ENCODE data around the gene MAP4K4.
A peak's percentile ranks its signal among the peaks of the same experiment; 100 is the strongest.

Gene MAP4K4

DNA sequence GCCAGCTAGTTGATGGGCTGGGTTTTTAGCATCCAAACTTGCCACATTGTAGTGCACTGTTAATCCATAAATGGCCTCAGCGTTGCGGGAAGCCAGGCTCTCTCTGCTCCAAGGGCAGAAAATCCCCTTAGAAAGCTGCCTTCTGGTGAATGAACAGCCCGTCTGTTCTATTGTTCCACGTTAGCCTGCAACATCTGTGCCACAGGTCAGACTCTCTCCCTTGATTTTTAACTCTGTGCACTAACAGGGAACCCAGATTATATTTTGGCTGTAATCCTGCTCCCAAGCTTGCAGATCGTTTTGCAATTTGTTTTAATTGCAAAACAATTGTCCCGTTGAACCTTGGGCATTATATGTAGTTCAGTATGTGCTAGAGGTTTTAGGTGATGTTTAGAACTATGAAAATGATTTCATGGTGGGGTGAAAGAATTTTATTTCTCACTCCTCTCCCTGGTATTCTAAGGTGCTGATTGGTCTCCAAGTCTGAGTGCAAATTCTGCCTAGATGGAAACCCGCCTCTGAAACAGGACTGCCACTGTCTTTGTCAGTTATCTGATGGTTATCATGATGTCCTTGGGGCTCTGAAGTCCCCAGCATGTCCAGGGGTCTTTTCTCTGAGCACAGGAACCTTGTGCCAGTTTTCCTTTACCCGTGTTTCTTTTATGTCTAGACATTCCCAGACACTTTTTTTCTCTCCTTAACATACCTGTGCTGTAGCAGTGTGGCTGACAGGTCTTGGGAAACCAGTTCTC lies 106.6 kb downstream of the MAP4K4 start:
- Histone ChIP-seq H3K4me3 (no peak overlapping the region), H3K27ac (peak overlapping the region in 1 of 21 experiments; percentile 70)

DNA sequence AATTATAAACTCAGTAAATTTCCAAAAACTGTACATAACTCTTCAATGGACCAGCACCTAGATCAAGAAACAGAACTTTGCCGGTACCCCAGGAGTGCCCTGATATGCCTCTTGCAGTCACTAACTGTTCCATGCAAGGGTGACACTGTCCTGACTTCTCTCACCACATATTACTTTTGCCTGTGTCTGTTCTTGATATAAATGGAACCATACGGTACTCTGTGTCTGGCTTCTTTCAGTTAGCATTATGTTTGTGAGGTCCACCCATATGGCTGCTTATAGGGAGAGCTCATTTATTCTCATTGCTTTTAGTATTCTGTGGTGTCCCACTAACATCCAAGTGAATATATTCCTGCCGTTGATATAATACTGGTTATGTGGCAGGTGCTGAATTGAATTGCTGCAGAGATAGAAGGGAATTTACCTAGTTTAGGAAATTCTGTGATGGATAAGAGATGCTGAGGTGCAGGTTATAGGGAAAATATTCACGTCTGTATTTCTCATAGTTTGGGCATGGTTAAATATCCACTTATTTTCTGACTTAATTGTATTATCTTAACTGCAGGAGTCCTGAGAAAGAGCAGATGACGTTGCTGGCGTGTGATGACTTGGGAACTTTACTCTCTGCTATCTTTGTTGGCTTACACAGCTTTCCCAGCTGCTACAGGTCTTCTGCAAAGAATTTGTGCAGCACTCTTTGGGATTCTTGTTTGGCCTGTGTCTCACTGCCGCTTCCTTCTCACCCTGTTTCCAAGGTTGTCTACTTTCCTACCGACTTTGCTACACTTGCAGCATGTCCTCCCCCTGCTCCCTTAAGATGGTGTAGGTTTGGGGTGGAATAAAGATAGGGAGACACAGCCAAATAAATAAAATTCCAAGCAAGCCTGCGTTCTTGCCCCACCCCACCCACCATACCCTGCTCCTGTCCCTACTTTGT lies 107.9 kb downstream of the MAP4K4 start:
- H3K4me3 ChIP-seq: no peak overlapping the region
- peak overlapping the region in 7 of 21 experiments; percentile 17 to 69 (median 46) for H3K27ac ChIP-seq

DNA sequence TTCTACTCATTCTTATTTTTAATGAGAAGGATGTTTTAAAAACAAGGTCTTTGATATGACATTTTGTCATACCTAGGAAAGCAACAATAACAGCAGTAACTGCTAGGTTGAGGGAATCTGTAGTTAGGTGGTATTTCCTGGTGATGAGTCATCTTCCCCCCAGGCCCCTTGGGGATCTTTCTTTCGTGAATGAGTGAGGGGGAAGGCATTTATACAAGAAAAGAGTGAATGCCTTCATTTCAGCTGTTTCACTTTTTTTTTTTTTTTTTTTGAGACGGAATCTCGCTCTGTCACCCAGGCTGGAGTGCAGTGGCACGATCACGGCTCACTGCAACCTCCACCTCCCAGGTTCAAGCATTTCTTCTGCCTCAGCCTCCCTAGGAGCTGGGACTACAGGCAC lies 108.6 kb downstream of the MAP4K4 start:
- Histone ChIP-seq H3K27ac (peak overlapping the region in 14 of 21 experiments; percentile 4 to 69 (median 49)), H3K4me3 (no peak overlapping the region)

DNA sequence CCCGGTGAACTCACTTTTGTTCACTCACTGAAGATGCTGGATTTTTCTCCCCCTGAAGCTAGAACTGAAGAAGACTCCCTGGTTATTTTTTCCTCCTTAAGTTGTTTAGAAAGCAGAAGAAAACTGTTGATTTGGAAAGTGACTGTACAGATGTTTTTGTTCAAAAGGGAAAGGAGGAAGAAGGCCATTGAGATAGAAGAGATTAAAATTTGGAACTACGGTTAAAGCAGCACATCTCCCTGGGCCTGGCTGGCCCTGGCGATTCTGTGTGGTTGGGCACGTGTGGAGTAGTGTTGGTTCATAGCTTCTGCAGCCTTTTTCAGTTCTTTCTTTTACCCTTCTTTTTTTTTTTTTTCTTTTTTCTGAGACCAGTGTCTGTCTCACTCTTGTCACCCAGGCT lies 109.2 kb downstream of the MAP4K4 start:
- Histone ChIP-seq H3K27ac (peak overlapping the region in 13 of 21 experiments; percentile 4 to 69 (median 50)), H3K4me3 (no peak overlapping the region)

DNA sequence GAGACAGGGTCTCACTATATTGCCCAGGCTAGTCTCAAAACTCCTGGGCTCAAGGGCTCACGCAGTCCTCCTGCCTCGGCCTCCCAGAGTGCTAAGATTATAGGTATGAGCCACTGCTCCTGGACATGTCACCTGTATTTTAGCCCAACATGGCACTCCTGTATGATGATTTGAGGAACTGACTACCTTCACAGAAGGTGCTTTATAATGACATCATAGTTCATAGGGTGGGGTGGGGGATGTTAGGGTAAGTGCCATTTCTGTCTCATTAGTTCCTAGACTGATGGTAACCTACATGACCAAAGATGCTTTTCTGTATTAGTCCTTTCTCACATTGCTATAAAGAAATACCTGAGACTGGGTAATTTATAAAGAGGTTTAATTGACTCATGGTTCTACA lies 109.7 kb downstream of the MAP4K4 start:
- Histone ChIP-seq H3K27ac (peak overlapping the region in 4 of 21 experiments; percentile 3 to 69 (median 36)), H3K4me3 (no peak overlapping the region)

DNA sequence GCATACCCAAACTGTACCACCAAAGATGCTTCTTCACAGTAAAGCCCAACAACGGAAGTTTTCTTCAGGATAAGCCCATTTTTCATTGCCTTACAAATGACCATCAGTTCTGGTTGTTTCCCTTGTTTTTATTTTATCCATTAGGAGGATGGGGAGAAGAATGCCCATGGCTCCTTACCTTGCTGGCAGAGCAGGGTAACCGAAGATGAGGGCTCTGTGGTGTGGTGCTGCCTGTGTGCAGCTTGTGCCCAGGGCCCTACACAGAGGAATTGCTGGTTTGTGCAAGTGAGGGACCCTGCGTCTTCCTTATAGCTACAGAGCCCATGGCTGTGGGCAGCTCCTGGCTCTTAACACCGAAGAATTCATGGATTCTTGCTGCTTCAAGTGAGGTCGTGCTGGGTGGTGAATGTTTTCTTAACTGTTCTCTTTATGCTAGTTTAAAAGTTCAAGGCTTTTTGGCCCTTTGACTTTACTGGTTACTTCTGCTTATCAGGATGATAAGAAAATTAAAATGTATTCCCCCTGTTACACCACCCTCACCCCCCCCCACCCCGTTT lies 110.6 kb downstream of the MAP4K4 start:
- no peak overlapping the region for H3K4me3 ChIP-seq
- H3K27ac ChIP-seq: no peak overlapping the region

DNA sequence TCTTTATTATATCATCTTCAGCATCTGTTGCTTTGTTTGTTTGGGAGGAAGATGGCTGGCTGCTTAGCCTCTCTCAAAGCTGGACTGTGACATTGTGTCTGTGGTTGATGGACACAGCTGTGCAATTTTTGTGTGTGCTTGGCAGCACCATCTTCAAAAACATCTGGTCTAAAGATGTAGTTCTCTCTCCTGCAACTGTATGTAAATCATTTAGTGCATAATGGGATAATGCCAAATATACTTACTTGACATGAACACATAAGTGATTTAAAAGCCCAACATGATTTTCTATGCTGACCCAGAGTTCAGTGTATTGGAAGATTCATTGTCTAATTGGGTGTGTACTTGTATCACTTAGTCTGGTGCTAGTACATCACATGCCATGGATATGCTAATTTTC lies 112.2 kb downstream of the MAP4K4 start:
- Histone ChIP-seq H3K4me3 (no peak overlapping the region), H3K27ac (no peak overlapping the region)

DNA sequence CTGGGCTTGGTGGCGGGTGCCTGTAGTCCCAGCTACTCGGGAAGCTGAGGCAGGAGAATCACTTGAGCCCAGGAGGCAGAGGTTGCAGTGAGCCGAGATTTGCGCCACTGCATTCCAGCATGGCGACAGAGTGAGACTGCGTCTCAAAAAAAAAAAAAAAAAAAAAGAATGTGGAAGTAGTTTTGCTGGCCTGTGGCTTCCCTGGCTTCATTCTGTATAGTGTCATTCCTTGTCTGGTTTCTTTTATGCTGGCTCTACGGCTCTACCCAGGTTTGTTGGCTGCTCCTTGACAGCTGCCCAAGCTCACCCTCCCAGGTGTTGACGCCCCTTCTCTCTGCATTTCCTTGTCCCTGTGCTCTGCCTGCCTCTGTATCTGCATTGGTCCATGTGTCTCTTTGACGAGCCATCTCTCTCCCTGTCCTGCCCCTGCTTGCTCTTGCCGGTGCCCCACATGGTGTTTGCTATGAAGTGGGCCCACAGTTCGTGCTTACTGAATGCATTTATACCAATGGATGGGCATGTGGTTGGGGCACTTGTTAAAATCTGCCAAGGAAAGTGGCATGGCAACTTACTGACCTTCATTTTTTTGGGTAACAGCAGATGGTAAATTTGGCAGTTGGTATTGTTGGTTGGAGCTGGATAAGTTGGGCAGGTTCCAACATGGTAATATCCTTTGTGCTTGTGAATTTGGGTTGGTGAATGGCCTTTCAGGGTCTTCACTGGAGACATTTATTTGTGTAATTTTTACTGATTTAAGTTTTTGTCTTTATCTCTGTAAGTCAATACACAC lies 113.9 kb downstream of the MAP4K4 start:
- Histone ChIP-seq H3K27ac (no peak overlapping the region), H3K4me3 (no peak overlapping the region)

DNA sequence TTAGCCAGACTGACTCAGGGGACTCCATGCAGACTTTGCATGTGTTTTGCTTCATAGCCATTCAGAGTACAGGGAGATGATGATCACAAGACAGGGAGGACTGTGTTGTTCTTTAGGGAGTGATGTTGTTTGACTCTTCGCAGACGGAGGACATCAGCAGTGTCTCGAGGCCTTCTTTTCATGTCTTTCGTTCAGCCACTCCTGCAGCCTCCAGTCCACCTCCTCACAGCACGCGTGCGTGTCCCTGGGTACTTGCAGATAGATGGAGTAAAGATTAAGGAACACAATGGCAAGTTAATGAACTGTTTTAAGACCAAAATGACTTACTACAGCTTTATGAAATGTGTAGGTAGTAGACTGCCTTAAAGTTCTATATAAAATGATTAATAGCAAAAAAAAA lies 114.7 kb downstream of the MAP4K4 start:
- Histone ChIP-seq H3K27ac (no peak overlapping the region), H3K4me3 (no peak overlapping the region)

DNA sequence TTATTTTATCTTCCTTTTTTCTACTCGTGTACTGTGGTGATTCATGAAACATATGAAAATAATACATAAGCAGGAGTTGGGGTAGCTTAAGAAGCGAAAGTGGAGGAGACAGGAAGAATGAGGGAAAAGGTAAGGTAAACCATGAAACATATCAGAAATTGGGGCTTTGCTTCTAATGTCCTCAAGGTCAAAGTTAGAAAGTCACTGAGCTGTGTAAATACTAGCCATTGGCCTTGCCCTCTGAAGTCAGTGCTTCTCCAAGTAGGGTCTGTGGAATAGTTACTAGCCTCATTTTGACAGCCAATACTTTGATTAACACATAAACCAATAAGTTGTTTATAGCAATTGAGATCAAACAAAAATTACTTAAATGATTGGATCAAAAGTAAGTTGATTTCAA lies 117.2 kb downstream of the MAP4K4 start:
- Histone ChIP-seq H3K27ac (no peak overlapping the region), H3K4me3 (no peak overlapping the region)

DNA sequence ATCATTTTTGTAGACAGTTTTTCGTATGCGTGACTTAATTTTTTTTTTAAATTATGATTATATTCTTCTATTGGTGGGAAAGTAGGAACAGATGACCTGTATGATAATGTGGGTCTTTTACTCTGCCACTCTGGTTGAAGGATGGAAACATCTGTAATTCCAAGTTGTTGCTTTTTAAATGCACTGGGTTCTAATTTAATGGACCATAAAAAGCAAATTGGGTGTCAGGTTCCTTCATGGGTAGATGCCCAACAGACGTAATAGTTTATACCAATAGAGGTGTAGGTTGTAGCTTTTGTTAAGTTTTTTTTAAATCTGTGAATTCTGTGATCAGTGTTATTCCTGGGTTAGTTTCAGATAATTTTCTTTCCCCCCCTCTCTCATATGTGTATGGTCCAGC lies 117.6 kb downstream of the MAP4K4 start:
- Histone ChIP-seq H3K27ac (peak overlapping the region in 1 of 21 experiments; percentile 14), H3K4me3 (no peak overlapping the region)

DNA sequence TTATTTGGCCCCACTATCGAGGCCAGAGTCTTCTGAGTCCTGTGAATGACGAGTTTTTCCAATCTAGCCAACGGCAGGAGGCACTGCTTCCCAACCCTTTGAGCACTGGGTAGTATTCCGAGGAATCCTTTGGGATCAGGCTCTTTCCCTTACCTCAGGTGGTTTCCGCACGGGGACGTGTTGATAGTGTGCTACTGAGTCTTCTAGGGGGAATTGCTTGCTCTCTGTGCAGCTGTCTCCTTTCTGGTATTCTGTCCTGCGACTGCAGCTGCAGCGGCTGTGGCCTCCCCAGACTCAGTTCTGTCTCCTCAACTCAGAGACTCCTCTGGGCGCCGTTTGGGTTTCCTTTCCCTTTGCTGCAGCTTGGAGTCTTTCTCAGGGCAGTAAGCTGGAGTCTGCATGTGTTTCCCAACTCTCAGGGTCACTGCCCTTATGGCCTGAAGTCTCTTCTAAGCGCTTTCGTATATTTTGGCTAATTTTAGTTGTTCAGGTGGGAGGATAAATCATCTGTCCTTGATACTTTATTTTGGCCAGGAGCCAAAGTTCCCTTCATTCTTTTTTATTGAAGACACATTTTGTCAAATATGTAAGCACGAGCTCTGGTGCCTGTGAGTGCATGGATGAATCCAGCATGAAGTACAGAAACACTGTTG lies 118.4 kb downstream of the MAP4K4 start:
- H3K4me3 ChIP-seq: no peak overlapping the region
- peak overlapping the region in 1 of 21 experiments; percentile 14 for H3K27ac ChIP-seq

DNA sequence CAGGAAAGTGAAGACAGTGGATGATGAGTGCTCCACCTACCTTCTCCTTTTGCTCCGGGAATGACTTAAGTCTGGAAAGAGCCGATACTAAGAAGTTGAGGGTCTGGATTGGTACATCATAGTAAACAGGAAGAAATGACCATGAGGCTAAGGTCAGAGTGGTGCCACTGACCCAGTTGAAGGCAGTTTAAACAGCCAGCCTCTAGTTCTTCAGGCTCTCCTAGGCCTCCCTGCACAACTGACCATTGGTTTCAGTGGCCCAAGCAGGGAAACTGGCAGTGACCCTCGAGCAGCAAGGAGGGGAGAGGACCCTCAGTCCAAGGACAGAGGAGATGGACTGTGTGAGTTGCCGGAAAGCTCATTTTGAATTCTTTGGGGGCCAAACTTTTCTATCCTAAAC lies 119.1 kb downstream of the MAP4K4 start:
- Histone ChIP-seq H3K27ac (no peak overlapping the region), H3K4me3 (no peak overlapping the region)

DNA sequence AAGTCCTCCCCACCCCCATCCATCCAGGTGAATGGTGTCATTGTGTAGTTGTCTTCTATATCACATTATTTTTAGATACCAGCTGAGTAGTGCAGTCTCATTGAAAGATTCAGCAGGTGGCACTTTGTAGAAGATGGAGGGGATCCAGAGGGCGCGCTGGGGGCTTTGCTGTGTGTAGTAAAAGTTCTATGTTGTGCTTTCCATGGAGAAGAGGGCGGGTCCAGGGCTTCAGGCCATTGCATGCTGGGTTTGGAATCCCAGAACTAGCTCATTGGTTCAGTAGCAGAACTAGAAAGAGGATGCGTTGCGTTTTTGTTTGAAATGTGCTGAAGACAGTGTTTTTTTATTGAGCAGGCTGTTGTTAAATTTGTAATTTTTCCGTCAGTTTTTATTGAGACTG lies 120.0 kb downstream of the MAP4K4 start:
- peak overlapping the region in 2 of 21 experiments; percentile 12 to 28 for H3K27ac ChIP-seq
- no peak overlapping the region for H3K4me3 ChIP-seq

DNA sequence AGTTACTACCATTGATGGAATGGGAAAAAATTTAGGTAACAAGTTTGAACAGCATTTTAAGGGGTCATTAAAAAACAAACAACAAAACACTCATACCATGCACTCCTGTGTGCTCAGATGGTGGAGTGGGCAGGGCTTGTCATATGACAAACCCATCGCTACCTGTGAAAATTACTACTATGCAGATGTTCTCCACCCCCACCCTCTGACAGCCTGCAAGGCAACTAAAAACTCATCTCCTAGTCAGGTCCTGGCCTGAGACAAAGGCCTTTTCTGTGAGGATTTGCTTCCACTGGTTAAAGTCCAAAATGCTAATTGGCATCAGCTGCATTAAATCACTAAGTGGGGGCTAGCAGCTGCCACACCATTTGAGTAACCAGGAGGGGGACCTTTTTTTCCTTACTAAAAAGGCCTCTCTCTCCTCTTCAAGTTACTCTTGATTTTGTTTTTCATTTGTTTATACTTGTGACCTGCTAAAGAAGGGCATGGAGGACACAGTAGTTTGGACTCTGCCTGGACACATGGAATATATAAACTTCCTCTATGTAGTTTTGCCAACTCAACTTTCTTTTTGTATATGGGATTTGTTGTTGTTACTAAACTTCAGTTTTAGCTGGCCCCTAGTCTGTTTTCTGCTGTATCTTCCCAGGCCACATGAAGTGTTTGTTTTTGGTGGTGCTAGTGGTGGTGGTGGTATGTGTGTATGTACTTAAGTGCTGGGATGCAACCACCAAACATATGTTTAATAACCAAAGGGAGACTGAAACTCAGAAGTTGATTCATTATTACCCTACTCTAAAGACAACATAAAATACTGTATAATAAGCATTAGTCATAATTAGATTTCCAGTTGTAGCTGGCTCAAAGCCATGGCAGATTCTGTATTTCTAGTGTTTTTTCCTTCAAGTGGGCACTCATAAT lies 121.3 kb downstream of the MAP4K4 start:
- Histone ChIP-seq H3K4me3 (no peak overlapping the region), H3K27ac (peak overlapping the region in 9 of 21 experiments; percentile 1 to 49 (median 41))

DNA sequence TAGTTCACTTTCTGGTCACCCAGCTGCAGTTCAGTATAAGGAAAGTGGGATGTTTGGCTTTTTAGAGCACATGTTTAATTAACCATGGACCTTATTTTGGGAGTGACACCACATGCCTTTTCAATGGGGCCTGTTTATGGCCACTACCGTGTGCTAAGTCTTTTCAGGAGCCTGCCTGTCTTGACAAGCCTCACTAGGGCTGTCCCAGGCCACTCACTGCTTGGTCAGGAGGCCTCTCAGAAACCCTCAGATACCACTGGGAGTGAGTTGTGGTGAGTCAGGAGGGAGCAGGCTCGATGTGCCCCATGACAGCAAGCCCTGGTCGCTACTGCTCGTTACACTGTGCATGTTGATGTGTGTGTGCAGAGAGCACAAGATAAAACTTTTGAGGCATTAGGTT lies 123.0 kb downstream of the MAP4K4 start:
- Histone ChIP-seq H3K27ac (peak overlapping the region in 2 of 21 experiments; percentile 48 to 51), H3K4me3 (no peak overlapping the region)

DNA sequence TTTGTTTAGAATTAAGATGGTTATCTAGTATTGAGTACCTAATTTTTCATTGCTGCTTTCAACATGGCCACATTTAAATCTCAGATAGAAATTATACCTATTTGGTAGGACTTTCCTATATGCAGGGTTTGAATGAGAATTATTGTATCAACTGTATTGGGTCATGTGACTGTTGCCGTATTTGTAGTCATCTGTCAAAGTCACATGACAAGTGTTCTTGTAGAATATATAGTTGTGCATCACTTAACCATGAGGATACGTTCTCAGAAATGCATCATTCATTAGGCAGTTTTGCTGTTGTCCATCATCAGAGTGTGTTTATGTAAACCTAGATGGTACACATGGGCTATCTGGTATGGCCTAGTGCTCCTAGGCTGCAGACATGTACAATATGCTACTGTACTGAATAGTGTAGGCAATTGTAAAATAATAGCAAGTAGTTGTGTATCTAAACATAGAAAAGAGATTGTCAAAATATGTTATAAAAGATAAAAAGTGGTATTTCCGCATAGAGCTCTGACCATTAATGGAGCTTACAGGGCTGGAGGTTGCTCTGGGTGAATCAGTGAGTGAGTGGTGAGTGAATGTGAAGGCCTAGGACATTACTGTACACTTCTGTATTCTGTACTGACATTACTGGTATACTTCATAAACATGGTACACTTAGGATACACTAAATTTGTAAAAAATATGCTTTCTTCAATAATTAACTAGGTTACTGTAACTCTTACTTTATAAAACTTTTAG lies 123.7 kb downstream of the MAP4K4 start:
- Histone ChIP-seq H3K4me3 (no peak overlapping the region), H3K27ac (no peak overlapping the region)
